ENCODE results near the gene CD52.

DNA sequence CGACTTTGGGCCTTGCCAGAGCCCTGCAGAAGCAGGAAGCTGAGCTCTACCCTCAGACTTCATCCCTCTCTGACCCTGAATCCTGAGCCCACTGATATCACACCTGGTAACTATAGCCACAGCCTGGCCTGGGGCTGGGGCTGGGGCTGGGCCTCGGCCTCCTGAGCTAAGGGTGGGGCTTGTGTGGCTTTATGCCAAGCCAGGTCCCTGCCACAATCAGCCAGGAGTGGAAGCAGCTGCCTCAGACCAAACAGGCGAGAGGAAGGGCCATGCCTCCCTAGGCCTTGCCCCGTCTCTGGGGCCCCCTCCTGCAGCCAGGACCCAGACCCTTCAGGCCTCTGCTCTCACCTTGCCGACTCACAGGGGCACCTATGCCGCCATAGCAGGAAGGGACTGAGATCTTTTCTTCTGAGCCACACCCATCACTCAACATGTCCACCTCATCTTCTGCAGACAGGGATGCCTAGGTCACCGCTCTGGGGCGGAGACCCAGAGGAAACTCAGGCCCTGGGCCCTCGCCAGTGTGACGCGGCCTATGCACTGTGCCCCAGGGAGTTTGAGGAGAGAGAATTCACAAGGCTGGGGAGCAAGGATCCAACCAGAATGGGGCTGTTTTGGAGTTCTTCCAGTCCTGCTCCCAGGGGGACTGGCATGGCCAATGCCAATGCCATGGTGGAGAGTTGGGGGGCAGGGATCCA is 17.0 kb upstream of the CD52 start:
- no peak for TF ChIP-seq TAF1 (IDR thresholded peaks at IDR 0.05; ENCODE audit: borderline replicate concordance, low read depth, low read length)
- no peak for TF ChIP-seq CTCF (IDR thresholded peaks at IDR 0.05)
- no peak for TF ChIP-seq GABPA (IDR thresholded peaks at IDR 0.05; ENCODE audit: low read depth)
- no peak for TF ChIP-seq CHD2 (IDR thresholded peaks at IDR 0.05; ENCODE audit: low read length, partially characterized antibody)
- TF ChIP-seq YY1 (IDR thresholded peaks at IDR 0.05; ENCODE audit: low read depth), result no peak
- TF ChIP-seq, protein P1, sequence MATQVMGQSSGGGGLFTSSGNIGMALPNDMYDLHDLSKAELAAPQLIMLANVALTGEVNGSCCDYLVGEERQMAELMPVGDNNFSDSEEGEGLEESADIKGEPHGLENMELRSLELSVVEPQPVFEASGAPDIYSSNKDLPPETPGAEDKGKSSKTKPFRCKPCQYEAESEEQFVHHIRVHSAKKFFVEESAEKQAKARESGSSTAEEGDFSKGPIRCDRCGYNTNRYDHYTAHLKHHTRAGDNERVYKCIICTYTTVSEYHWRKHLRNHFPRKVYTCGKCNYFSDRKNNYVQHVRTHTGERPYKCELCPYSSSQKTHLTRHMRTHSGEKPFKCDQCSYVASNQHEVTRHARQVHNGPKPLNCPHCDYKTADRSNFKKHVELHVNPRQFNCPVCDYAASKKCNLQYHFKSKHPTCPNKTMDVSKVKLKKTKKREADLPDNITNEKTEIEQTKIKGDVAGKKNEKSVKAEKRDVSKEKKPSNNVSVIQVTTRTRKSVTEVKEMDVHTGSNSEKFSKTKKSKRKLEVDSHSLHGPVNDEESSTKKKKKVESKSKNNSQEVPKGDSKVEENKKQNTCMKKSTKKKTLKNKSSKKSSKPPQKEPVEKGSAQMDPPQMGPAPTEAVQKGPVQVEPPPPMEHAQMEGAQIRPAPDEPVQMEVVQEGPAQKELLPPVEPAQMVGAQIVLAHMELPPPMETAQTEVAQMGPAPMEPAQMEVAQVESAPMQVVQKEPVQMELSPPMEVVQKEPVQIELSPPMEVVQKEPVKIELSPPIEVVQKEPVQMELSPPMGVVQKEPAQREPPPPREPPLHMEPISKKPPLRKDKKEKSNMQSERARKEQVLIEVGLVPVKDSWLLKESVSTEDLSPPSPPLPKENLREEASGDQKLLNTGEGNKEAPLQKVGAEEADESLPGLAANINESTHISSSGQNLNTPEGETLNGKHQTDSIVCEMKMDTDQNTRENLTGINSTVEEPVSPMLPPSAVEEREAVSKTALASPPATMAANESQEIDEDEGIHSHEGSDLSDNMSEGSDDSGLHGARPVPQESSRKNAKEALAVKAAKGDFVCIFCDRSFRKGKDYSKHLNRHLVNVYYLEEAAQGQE (IDR thresholded peaks at IDR 0.05; ENCODE audit: low read depth, low read length), result no peak
- TF ChIP-seq NFIC (IDR thresholded peaks at IDR 0.05; ENCODE audit: borderline replicate concordance), result no peak
- no peak for TF ChIP-seq JUND (IDR thresholded peaks at IDR 0.05)
- no peak for TF ChIP-seq POLR2AphosphoS5 (IDR thresholded peaks at IDR 0.05; ENCODE audit: low read depth, low read length)
- TF ChIP-seq MAX (IDR thresholded peaks at IDR 0.05; ENCODE audit: low read depth), result no peak
- no peak for TF ChIP-seq TCF12 (IDR thresholded peaks at IDR 0.05)
- no peak for TF ChIP-seq EZH2phosphoT487 (IDR thresholded peaks at IDR 0.05; ENCODE audit: borderline replicate concordance, low read depth)
- TF ChIP-seq EP300 (IDR thresholded peaks at IDR 0.05; ENCODE audit: borderline replicate concordance in 1 of 2, low read depth in 1 of 2, low read length in 1 of 2), result no peak
